Measurements from ENCODE around the gene PIK3C2A.

The PIK3C2A gene, protein sequence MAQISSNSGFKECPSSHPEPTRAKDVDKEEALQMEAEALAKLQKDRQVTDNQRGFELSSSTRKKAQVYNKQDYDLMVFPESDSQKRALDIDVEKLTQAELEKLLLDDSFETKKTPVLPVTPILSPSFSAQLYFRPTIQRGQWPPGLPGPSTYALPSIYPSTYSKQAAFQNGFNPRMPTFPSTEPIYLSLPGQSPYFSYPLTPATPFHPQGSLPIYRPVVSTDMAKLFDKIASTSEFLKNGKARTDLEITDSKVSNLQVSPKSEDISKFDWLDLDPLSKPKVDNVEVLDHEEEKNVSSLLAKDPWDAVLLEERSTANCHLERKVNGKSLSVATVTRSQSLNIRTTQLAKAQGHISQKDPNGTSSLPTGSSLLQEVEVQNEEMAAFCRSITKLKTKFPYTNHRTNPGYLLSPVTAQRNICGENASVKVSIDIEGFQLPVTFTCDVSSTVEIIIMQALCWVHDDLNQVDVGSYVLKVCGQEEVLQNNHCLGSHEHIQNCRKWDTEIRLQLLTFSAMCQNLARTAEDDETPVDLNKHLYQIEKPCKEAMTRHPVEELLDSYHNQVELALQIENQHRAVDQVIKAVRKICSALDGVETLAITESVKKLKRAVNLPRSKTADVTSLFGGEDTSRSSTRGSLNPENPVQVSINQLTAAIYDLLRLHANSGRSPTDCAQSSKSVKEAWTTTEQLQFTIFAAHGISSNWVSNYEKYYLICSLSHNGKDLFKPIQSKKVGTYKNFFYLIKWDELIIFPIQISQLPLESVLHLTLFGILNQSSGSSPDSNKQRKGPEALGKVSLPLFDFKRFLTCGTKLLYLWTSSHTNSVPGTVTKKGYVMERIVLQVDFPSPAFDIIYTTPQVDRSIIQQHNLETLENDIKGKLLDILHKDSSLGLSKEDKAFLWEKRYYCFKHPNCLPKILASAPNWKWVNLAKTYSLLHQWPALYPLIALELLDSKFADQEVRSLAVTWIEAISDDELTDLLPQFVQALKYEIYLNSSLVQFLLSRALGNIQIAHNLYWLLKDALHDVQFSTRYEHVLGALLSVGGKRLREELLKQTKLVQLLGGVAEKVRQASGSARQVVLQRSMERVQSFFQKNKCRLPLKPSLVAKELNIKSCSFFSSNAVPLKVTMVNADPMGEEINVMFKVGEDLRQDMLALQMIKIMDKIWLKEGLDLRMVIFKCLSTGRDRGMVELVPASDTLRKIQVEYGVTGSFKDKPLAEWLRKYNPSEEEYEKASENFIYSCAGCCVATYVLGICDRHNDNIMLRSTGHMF (N-terminal part only)

GRCh38 chr11:17207317-17208256 lies at the start of gene PIK3C2A:
PIK3C2A (minus strand) TSS chr11:17207986; CDS start chr11:17169741, 38,245 bp downstream.
- peak within 1 kb of the TSS; percentile 95 for H3K4me3 ChIP-seq (replicated peaks; ENCODE audit: low read depth, low read length)
- DNase-seq (ENCODE audit: low read depth) = peak; percentile 94
- TF ChIP-seq CTCF (IDR thresholded peaks at IDR 0.05; ENCODE audit: low read length, missing control alignments) = no peak

- peak; percentile 76 for DNase-seq (ENCODE audit: low read depth)
- TF ChIP-seq CTCF (IDR thresholded peaks at IDR 0.05; ENCODE audit: low read length, missing control alignments) = no peak
- H3K4me3 ChIP-seq (replicated peaks; ENCODE audit: low read depth, low read length) = peak overlapping the region; percentile 37
These were observed 49.4 kb upstream of the PIK3C2A start for GRCh38 chr11:17257196-17257595.

- DNase-seq (ENCODE audit: low read depth) = peak; percentile 98
- H3K4me3 ChIP-seq (replicated peaks; ENCODE audit: low read depth, low read length) = peak overlapping the region; percentile 37
- no peak for TF ChIP-seq CTCF (IDR thresholded peaks at IDR 0.05; ENCODE audit: low read length, missing control alignments)
These were observed 48.7 kb upstream of the PIK3C2A start for GRCh38 chr11:17256512-17256911.

- no peak for TF ChIP-seq CTCF (IDR thresholded peaks at IDR 0.05; ENCODE audit: low read length, missing control alignments)
- DNase-seq (ENCODE audit: low read depth) = no peak
These were observed 44.9 kb upstream of the PIK3C2A start for GRCh38 chr11:17252704-17253103.

DNA sequence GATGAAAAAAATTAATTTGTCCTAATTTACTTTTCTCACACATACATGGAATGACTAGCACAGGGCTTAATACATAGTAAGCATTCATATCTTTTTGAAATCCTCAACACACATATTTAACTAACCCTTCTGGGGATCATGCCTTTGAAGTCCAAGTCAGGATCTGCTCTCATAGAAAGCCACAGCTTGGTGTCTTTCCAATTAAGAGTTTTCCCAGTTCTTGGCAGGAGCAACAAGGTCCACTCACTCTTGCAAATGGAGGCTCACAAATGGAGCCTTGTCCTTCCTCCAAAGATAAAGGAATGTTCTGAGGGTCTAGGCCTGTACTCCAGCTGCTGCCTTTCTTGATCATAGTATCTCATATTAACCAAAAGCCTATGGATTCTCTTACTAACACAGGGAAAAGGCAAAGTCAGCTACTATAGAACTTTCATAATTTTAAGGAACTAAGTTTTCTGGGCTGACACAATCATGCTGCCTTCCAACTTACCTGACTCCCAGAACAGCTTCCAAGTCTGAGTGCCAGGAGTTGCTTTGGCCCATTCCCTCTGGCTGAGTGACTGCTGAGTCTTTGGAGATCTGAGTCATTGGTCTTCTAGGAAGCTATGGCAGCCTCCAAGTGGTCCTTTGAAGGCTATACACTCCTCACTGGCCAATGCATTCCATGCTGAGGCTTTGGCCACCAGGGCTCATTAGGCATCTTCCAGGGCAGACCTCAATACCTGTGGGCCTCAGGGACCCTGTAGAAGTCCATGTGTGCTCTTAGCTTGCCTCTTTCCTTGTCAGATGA lies 43.0 kb upstream of the PIK3C2A start:
- H3K4me3 ChIP-seq (replicated peaks; ENCODE audit: low read depth, low read length) = no peak overlapping the region
- no peak for TF ChIP-seq CTCF (IDR thresholded peaks at IDR 0.05; ENCODE audit: low read length, missing control alignments)
- DNase-seq (ENCODE audit: low read depth) = no peak

More at GRCh38 chr11:17252704-17253103, 44.9 kb upstream of the PIK3C2A start:
- H3K4me3 ChIP-seq (replicated peaks; ENCODE audit: low read depth, low read length) = no peak overlapping the region
